ENCODE measurements around the gene EIF4G1. TPM values are rescaled to one million over a fixed set of nuclear protein-coding genes. Genes with fewer than 3 reads are reported as not detected.

EIF4G1 gene
- total and polyA plus RNA-seq, 2 of the 4 experiments (the other 2 are of a cell fraction) = 225 to 274 TPM

DNA sequence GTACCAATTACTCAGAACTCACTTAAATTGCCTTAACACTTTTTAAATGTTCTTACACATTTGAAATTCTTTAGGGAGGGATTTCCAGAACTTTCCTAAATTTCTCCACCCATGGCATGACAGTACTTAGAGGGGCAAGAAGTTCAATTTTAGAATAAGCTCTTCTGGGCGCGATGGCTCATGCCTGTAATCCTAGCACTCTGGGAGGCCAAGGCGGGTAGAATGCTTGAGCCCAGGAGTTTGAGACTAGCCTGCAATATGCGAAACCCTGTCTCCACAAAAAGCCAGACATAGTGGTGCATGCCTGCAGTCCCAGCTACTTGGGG lies 33.6 kb downstream of the EIF4G1 start:
- Histone ChIP-seq H2BK120ac (ENCODE audit: low read depth, low read length) (no peak overlapping the region), H2AK5ac (ENCODE audit: low read depth, low read length) (no peak overlapping the region), H2AFZ (replicated peaks; ENCODE audit: low read length, poor library complexity) (no peak overlapping the region), H2BK20ac (ENCODE audit: low read depth, low read length) (no peak overlapping the region), H2AK9ac (replicated peaks; ENCODE audit: low read depth, low read length, poor library complexity) (no peak overlapping the region), H3K27me3 (ENCODE audit: control insufficient read depth, insufficient read depth, low read length) (no peaks in the 10 kb centered on the region), H3K4me1 (ENCODE audit: control insufficient read depth, insufficient read depth, low read length) (peaks cover 14% of the 10 kb centered on the region), H4K8ac (ENCODE audit: low read depth in 2 of 2, low read length in 2 of 2) (no peak overlapping the region), H4K5ac (ENCODE audit: low read depth, low read length) (no peak overlapping the region), H3K36me3 (ENCODE audit: control insufficient read depth, insufficient read depth, low read length) (peaks cover 28% of the 10 kb centered on the region), H3K23ac (ENCODE audit: low read depth, low read length) (no peak overlapping the region), H2BK5ac (ENCODE audit: low read depth, low read length, poor library complexity, severe bottlenecking) (no peak overlapping the region), H3K9me3 (ENCODE audit: control insufficient read depth, insufficient read depth, low read length) (no peaks in the 10 kb centered on the region), H3K27ac (ENCODE audit: insufficient read depth, low read length) (no peak overlapping the region), H3K9me1 (ENCODE audit: insufficient read depth, low read length) (peaks cover 3% of the 10 kb centered on the region; the same call in 1 of the 2 replicates), H3K18ac (ENCODE audit: low read depth, low read length) (no peak overlapping the region), H3K4me3 (ENCODE audit: insufficient read depth, low read depth, low read length) (no peak overlapping the region), H4K20me1 (ENCODE audit: insufficient read depth, low read length) (peaks cover 3% of the 10 kb centered on the region), H3K79me1 (ENCODE audit: low read depth in 1 of 2, low read length in 2 of 2) (0 out of 4 replicates have a peak, but pooled peaks cover 0 to 4% of the 10 kb centered on the region in 2 experiments), H3K4me2 (ENCODE audit: low read depth, low read length) (no peak overlapping the region), H2BK15ac (ENCODE audit: low read depth, low read length) (no peak overlapping the region), H3K9ac (ENCODE audit: low read depth, low read length) (no peak overlapping the region), H4K91ac (ENCODE audit: insufficient read depth, low read depth, low read length) (no peak overlapping the region), H3K14ac (replicated peaks; ENCODE audit: low read depth, low read length) (no peak overlapping the region), H3K56ac (ENCODE audit: extremely low read depth, insufficient read depth, low read length) (no peak overlapping the region), H3K4ac (ENCODE audit: low read depth, low read length) (no peak overlapping the region)
- dilution Hi-C loops (cut with HindIII; ENCODE audit: low sequenced_read_pairs, unreplicated experiment) (no loop called here), intact Hi-C loops (cut with micrococcal nuclease) (loop anchor here (10.0 kb wide), 1 partner anchor 1427 kb away; no protein-coding TSS in a partner anchor), in situ Hi-C loops (cut with MboI; ENCODE audit: low sequenced_read_pairs) (no loop called here)
- POLR2A ChIA-PET (ENCODE audit: unreplicated experiment) = no interaction called here
- no peak; the same call in 1 of the 2 replicates for ATAC-seq (ENCODE audit: low read depth)
- WGBS, 2 experiments (ENCODE audit: extremely low coverage in 2 of 2, insufficient read length in 1 of 2) = 91% methylated on average over 4 of the region's 4 CpGs; no CpG with 5 or more reads in 1 of the 2 experiments
- CTCF ChIA-PET = interaction anchor here (0.7 kb wide), 1 partner anchor 133 kb away, joined by 7 read pairs; no protein-coding TSS in a partner anchor
- TF ChIP-seq RFX5 (IDR thresholded peaks at IDR 0.05; ENCODE audit: low read depth, low read length) (no peak), CHD1 (IDR thresholded peaks at IDR 0.05; ENCODE audit: low read depth, low read length) (no peak), SMC3 (IDR thresholded peaks at IDR 0.05; ENCODE audit: low read depth, low read length) (no peak), RCOR1 (IDR thresholded peaks at IDR 0.05; ENCODE audit: insufficient replicate concordance, low read length) (no peak), MAZ (IDR thresholded peaks at IDR 0.05; ENCODE audit: borderline replicate concordance, low read depth, low read length) (no peak), RAD21 (IDR thresholded peaks at IDR 0.05; ENCODE audit: low read length) (no peak), POLR2A (IDR thresholded peaks at IDR 0.05; ENCODE audit: low read depth, low read length) (no peak)
- TF ChIP-seq, protein P1, sequence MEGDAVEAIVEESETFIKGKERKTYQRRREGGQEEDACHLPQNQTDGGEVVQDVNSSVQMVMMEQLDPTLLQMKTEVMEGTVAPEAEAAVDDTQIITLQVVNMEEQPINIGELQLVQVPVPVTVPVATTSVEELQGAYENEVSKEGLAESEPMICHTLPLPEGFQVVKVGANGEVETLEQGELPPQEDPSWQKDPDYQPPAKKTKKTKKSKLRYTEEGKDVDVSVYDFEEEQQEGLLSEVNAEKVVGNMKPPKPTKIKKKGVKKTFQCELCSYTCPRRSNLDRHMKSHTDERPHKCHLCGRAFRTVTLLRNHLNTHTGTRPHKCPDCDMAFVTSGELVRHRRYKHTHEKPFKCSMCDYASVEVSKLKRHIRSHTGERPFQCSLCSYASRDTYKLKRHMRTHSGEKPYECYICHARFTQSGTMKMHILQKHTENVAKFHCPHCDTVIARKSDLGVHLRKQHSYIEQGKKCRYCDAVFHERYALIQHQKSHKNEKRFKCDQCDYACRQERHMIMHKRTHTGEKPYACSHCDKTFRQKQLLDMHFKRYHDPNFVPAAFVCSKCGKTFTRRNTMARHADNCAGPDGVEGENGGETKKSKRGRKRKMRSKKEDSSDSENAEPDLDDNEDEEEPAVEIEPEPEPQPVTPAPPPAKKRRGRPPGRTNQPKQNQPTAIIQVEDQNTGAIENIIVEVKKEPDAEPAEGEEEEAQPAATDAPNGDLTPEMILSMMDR (conservative IDR thresholded peaks at IDR 0.05; ENCODE audit: low read depth, low read length) = no peak
- TF ChIP-seq, protein P2, sequence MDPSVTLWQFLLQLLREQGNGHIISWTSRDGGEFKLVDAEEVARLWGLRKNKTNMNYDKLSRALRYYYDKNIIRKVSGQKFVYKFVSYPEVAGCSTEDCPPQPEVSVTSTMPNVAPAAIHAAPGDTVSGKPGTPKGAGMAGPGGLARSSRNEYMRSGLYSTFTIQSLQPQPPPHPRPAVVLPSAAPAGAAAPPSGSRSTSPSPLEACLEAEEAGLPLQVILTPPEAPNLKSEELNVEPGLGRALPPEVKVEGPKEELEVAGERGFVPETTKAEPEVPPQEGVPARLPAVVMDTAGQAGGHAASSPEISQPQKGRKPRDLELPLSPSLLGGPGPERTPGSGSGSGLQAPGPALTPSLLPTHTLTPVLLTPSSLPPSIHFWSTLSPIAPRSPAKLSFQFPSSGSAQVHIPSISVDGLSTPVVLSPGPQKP (IDR thresholded peaks at IDR 0.05; ENCODE audit: borderline replicate concordance, low read depth, low read length) = no peak
- no TSS peak for BruUV-seq (replicated peaks)
- DNase-seq = no peak

Data from IMR-90 (cell line).